WTC11 (cell line): ENCODE results near the gene AMDHD2. TPM values are rescaled to one million over a fixed set of nuclear protein-coding genes. Genes with fewer than 3 reads are reported as not detected.
A peak's percentile ranks its signal among the peaks of the same experiment; 100 is the strongest.

ENCODE experiments used
- ATAC-seq: fragments of 200-7000 bp; cut with Tn5 transposase; 2 replicates; pipeline ENCODE4 v1.10.0; 2021; ENCODE audit warnings: mild to moderate bottlenecking, moderate library complexity
- CTCF ChIA-PET: fragments of 300-600 bp; sonication (Branson Sonifier 250); formaldehyde crosslinking; loops from one replicate; lab custom pipeline; 2021; ENCODE audit warnings: antibody characterized with exemption; lab: Charles Lee
- POLR2A ChIA-PET: fragments of 350-600 bp; sonication (Branson Sonifier 250); formaldehyde crosslinking; loops from one replicate; lab custom pipeline; 2021; ENCODE audit warnings: antibody characterized with exemption; lab: Charles Lee
- DNase-seq: peaks from one replicate; pipeline ENCODE4 v3.0.0; 2021; ENCODE audit warnings: low spot score
- H3K27ac Mint-ChIP-seq: 2 replicates; pipeline ENCODE4 v1.8.0; 2021; ENCODE audit warnings: mixed read lengths
- H3K27me3 Mint-ChIP-seq: 2 replicates; pipeline ENCODE4 v1.8.0; 2021; ENCODE audit warnings: low read depth, mild to moderate bottlenecking, moderate library complexity, mixed read lengths
- H3K36me3 Mint-ChIP-seq: 2 replicates; pipeline ENCODE4 v1.8.0; 2021; ENCODE audit warnings: mixed read lengths
- H3K4me1 Mint-ChIP-seq: 2 replicates; pipeline ENCODE4 v1.8.0; 2022; ENCODE audit warnings: mixed read lengths
- H3K4me3 Mint-ChIP-seq: 2 replicates; pipeline ENCODE4 v1.8.0; 2021; ENCODE audit warnings: mild to moderate bottlenecking, moderate library complexity, mixed read lengths
- H3K9me3 Mint-ChIP-seq: 2 replicates; pipeline ENCODE4 v1.8.0; 2021; ENCODE audit warnings: mixed read lengths
- ETV6 ChIP-seq: sonication (generic); formaldehyde crosslinking; IDR thresholded peaks from 2 replicates; pipeline ENCODE4 v1.8.1; 2022; ENCODE audit warnings: mild to moderate bottlenecking, missing genetic modification reagents
- FOXK1 ChIP-seq: sonication (generic); formaldehyde crosslinking; IDR thresholded peaks from 2 replicates; pipeline ENCODE4 v1.8.0; 2022; ENCODE audit warnings: mild to moderate bottlenecking, moderate library complexity, missing genetic modification reagents
- FOXP1 ChIP-seq: sonication (generic); formaldehyde crosslinking; IDR thresholded peaks from 2 replicates; pipeline ENCODE4 v1.8.0; 2022; ENCODE audit warnings: missing genetic modification reagents, mild to moderate bottlenecking, moderate library complexity, borderline replicate concordance
- KAT7 ChIP-seq: sonication (generic); formaldehyde crosslinking; IDR thresholded peaks from 2 replicates; pipeline ENCODE4 v1.8.1; 2023; ENCODE audit warnings: missing genetic modification reagents, mild to moderate bottlenecking, borderline replicate concordance
- NFYB ChIP-seq: sonication (generic); formaldehyde crosslinking; conservative IDR thresholded peaks from 2 replicates; pipeline ENCODE4 v1.8.0; 2022; ENCODE audit warnings: low read depth, missing genetic modification reagents
- NR2C2 ChIP-seq: sonication (generic); formaldehyde crosslinking; IDR thresholded peaks from 2 replicates; pipeline ENCODE4 v1.8.0; 2022; ENCODE audit warnings: mild to moderate bottlenecking, missing genetic modification reagents
- NR3C1 ChIP-seq: sonication (generic); formaldehyde crosslinking; conservative IDR thresholded peaks from 2 replicates; pipeline ENCODE4 v1.8.1; 2023; ENCODE audit warnings: low read depth, mild to moderate bottlenecking, missing genetic modification reagents
- RELA ChIP-seq: sonication (generic); formaldehyde crosslinking; IDR thresholded peaks from 2 replicates; pipeline ENCODE4 v1.8.1; 2022; ENCODE audit warnings: missing genetic modification reagents, mild to moderate bottlenecking, borderline replicate concordance
- SOX15 ChIP-seq: fragments of 250-450 bp; sonication (Bioruptor Pico); IDR thresholded peaks from 2 replicates; pipeline ENCODE4 v1.9.0; 2021; ENCODE audit warnings: mild to moderate bottlenecking
- STAT6 ChIP-seq: sonication (generic); formaldehyde crosslinking; conservative IDR thresholded peaks from 2 replicates; pipeline ENCODE4 v1.8.1; 2023; ENCODE audit warnings: mild to moderate bottlenecking, low read depth, missing genetic modification reagents, moderate library complexity
- TCF7 ChIP-seq: sonication (generic); formaldehyde crosslinking; IDR thresholded peaks from 2 replicates; pipeline ENCODE4 v1.8.0; 2022; ENCODE audit warnings: mild to moderate bottlenecking, low read depth, missing genetic modification reagents, moderate library complexity
- TEAD1 ChIP-seq: sonication (generic); formaldehyde crosslinking; IDR thresholded peaks from 2 replicates; pipeline ENCODE4 v1.8.0; 2022; ENCODE audit warnings: mild to moderate bottlenecking, missing genetic modification reagents
- TEAD4 ChIP-seq: sonication (generic); formaldehyde crosslinking; IDR thresholded peaks from 2 replicates; pipeline ENCODE4 v1.8.0; 2022; ENCODE audit warnings: mild to moderate bottlenecking, missing genetic modification reagents
- ZNF121 ChIP-seq: sonication (generic); formaldehyde crosslinking; IDR thresholded peaks from 2 replicates; pipeline ENCODE4 v1.8.0; 2023; ENCODE audit warnings: missing genetic modification reagents
- ZNF263 ChIP-seq: sonication (generic); formaldehyde crosslinking; IDR thresholded peaks from 2 replicates; pipeline ENCODE4 v1.8.1; 2022; ENCODE audit warnings: low read depth, mild to moderate bottlenecking, moderate library complexity, missing genetic modification reagents
- total RNA-seq: library from RNA; stranded (reverse); gene quantifications from 3 replicates; pipeline ENCODE4 v1.2.3, GENCODE V29; 2021
- TF ChIP-seq, protein P1 (sequence below): sonication (generic); formaldehyde crosslinking; IDR thresholded peaks from 2 replicates; pipeline ENCODE4 v1.8.0; 2022; ENCODE audit warnings: mild to moderate bottlenecking, missing genetic modification reagents
- TF ChIP-seq, protein P2 (sequence below): sonication (generic); formaldehyde crosslinking; IDR thresholded peaks from 2 replicates; pipeline ENCODE4 v1.8.0; 2022; ENCODE audit warnings: mild to moderate bottlenecking, missing genetic modification reagents
- TF ChIP-seq, protein P3 (sequence below): sonication (generic); formaldehyde crosslinking; IDR thresholded peaks from 2 replicates; pipeline ENCODE4 v1.8.0; 2023; ENCODE audit warnings: missing genetic modification reagents
- TF ChIP-seq, protein P4 (sequence below): sonication (generic); formaldehyde crosslinking; IDR thresholded peaks from 2 replicates; pipeline ENCODE4 v1.8.1; 2023; ENCODE audit warnings: mild to moderate bottlenecking, missing genetic modification reagents, borderline replicate concordance
- TF ChIP-seq, protein P5 (sequence below): fragments of 250-450 bp; sonication (Bioruptor Pico); IDR thresholded peaks from 2 replicates; pipeline ENCODE4 v1.8.0; 2021; ENCODE audit warnings: mild to moderate bottlenecking

AMDHD2 gene
- total RNA-seq, 1 experiment from 2014 or later: 70.9 TPM

- ATAC-seq (no peak), DNase-seq (no peak)
- Mint-ChIP-seq H3K27me3 (peaks cover 38% of the 10 kb centered on the region), H3K36me3 (no peaks in the 10 kb centered on the region), H3K4me3 (peak overlapping the region; percentile 50), H3K27ac (no peak overlapping the region), H3K9me3 (no peaks in the 10 kb centered on the region), H3K4me1 (peaks cover 22% of the 10 kb centered on the region)
- POLR2A ChIA-PET: interaction anchor here (0.6 to 1.0 kb wide), 2 partner anchors 12 to 30 kb away, joined by 3 read pairs; partner anchors contain the start of gene TEDC2
- CTCF ChIA-PET: interaction anchor here (1.0 to 5.9 kb wide), 4 partner anchors 30 to 60 kb away, joined by 4 to 53 read pairs (median 5); partner anchors contain the start of gene ATP6V0C
- TF ChIP-seq TEAD4 (CRISPR knock-in tag) (no peak), ETV6 (CRISPR knock-in tag) (peak; percentile 11), NR3C1 (CRISPR knock-in tag) (peak; percentile 31; the same call in 1 of the 2 replicates), TCF7 (CRISPR knock-in tag) (no peak), TEAD1 (CRISPR knock-in tag) (no peak), STAT6 (CRISPR knock-in tag) (no peak), ZNF263 (no peak), FOXP1 (CRISPR knock-in tag) (peak; percentile 70; the same call in 1 of the 2 replicates), SOX15 (CRISPR knock-in tag) (no peak), RELA (CRISPR knock-in tag) (0 out of 2 replicates have a peak, but pooled peaks have one; percentile 56), ZNF121 (0 out of 2 replicates have a peak, but pooled peaks have one; percentile 4), KAT7 (CRISPR knock-in tag) (peak; percentile 44; the same call in 1 of the 2 replicates), NFYB (CRISPR knock-in tag) (no peak), FOXK1 (peak; percentile 18; the same call in 1 of the 2 replicates), NR2C2 (0 out of 2 replicates have a peak, but pooled peaks have one; percentile 48)
- TF ChIP-seq, protein P1, sequence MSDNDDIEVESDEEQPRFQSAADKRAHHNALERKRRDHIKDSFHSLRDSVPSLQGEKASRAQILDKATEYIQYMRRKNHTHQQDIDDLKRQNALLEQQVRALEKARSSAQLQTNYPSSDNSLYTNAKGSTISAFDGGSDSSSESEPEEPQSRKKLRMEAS (CRISPR knock-in tag): peak; percentile 83; the same call in 1 of the 2 replicates
- TF ChIP-seq, protein P2, sequence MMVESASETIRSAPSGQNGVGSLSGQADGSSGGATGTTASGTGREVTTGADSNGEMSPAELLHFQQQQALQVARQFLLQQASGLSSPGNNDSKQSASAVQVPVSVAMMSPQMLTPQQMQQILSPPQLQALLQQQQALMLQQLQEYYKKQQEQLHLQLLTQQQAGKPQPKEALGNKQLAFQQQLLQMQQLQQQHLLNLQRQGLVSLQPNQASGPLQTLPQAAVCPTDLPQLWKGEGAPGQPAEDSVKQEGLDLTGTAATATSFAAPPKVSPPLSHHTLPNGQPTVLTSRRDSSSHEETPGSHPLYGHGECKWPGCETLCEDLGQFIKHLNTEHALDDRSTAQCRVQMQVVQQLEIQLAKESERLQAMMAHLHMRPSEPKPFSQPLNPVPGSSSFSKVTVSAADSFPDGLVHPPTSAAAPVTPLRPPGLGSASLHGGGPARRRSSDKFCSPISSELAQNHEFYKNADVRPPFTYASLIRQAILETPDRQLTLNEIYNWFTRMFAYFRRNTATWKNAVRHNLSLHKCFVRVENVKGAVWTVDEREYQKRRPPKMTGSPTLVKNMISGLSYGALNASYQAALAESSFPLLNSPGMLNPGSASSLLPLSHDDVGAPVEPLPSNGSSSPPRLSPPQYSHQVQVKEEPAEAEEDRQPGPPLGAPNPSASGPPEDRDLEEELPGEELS (CRISPR knock-in tag): peak; percentile 74
- TF ChIP-seq, protein P3, sequence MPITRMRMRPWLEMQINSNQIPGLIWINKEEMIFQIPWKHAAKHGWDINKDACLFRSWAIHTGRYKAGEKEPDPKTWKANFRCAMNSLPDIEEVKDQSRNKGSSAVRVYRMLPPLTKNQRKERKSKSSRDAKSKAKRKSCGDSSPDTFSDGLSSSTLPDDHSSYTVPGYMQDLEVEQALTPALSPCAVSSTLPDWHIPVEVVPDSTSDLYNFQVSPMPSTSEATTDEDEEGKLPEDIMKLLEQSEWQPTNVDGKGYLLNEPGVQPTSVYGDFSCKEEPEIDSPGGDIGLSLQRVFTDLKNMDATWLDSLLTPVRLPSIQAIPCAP (CRISPR knock-in tag): 0 out of 2 replicates have a peak, but pooled peaks have one; percentile 81
- TF ChIP-seq, protein P4, sequence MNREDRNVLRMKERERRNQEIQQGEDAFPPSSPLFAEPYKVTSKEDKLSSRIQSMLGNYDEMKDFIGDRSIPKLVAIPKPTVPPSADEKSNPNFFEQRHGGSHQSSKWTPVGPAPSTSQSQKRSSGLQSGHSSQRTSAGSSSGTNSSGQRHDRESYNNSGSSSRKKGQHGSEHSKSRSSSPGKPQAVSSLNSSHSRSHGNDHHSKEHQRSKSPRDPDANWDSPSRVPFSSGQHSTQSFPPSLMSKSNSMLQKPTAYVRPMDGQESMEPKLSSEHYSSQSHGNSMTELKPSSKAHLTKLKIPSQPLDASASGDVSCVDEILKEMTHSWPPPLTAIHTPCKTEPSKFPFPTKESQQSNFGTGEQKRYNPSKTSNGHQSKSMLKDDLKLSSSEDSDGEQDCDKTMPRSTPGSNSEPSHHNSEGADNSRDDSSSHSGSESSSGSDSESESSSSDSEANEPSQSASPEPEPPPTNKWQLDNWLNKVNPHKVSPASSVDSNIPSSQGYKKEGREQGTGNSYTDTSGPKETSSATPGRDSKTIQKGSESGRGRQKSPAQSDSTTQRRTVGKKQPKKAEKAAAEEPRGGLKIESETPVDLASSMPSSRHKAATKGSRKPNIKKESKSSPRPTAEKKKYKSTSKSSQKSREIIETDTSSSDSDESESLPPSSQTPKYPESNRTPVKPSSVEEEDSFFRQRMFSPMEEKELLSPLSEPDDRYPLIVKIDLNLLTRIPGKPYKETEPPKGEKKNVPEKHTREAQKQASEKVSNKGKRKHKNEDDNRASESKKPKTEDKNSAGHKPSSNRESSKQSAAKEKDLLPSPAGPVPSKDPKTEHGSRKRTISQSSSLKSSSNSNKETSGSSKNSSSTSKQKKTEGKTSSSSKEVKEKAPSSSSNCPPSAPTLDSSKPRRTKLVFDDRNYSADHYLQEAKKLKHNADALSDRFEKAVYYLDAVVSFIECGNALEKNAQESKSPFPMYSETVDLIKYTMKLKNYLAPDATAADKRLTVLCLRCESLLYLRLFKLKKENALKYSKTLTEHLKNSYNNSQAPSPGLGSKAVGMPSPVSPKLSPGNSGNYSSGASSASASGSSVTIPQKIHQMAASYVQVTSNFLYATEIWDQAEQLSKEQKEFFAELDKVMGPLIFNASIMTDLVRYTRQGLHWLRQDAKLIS: no peak
- TF ChIP-seq, protein P5, sequence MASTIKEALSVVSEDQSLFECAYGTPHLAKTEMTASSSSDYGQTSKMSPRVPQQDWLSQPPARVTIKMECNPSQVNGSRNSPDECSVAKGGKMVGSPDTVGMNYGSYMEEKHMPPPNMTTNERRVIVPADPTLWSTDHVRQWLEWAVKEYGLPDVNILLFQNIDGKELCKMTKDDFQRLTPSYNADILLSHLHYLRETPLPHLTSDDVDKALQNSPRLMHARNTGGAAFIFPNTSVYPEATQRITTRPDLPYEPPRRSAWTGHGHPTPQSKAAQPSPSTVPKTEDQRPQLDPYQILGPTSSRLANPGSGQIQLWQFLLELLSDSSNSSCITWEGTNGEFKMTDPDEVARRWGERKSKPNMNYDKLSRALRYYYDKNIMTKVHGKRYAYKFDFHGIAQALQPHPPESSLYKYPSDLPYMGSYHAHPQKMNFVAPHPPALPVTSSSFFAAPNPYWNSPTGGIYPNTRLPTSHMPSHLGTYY (CRISPR knock-in tag): no peak
These were observed 48.3 kb upstream of the AMDHD2 start for GRCh38 chr16:2471653-2472487.
